ENCODE data around the gene COL20A1.

The COL20A1 gene

GRCh38 chr20:63360850-63361518 lies 68.0 kb downstream of the COL20A1 start, which contains the start of gene CHRNA4:
Gene CHRNA4 (minus strand): TSS chr20:63361349. CDS start chr20:63361165, 184 bp downstream.
- no peak for DNase-seq (ENCODE audit: low read depth in 1 of 2, low spot score in 1 of 2)

DNA sequence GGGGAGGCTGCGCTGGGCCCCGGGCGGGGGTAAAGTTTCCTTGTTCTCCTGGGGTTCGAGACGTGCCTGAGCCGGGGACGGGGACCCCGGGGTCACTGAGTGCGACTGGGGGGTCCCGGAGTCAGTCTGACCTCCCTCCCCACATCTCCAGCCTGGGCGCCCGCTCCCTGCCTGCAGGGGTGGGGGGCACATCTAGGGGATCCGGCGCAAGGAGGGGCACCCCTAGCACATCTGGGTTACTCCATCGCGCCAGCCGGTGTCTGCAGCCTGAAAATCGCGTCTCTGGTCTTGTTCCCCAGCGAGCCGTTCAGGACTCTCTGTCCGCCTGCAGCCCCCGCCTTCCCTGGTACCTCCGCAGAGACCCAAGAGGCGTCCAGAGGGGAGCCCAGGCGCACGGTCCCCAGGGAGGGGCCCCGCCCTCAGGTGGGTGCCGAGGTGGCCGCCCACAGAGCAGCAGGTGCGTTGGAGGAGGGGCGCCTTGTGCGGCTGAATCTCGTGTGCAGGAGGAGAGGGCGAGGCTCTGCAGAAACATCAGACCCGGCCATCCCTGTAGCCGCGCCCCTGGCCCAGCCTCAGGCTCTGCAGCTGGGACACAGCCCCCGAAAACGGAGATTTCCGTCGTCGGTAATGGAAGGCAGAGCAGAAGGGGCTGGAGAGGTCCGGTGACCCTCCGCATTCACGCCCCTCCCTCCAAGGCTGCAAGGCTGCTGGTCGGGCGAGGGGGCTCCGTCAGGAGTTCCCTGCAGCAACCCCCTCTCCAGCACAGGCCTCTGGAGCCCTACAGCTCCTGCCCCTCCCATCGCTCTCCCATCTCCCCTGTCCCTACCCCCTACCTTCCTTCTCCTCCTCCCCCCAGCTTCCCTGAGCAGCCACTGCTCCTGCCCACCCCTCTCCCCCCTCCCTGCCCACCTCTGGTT lies 68.8 kb downstream of the COL20A1 start:
- no peak for DNase-seq (ENCODE audit: low read depth in 1 of 2, low spot score in 1 of 2)

- DNase-seq (ENCODE audit: low read depth in 1 of 2, low spot score in 1 of 2) = no peak
Observed at GRCh38 chr20:63362436-63363009, 69.5 kb downstream of the COL20A1 start.

- DNase-seq (ENCODE audit: low read depth in 1 of 2, low spot score in 1 of 2) = no peak
Observed at GRCh38 chr20:63363013-63363957, 70.3 kb downstream of the COL20A1 start.

DNA sequence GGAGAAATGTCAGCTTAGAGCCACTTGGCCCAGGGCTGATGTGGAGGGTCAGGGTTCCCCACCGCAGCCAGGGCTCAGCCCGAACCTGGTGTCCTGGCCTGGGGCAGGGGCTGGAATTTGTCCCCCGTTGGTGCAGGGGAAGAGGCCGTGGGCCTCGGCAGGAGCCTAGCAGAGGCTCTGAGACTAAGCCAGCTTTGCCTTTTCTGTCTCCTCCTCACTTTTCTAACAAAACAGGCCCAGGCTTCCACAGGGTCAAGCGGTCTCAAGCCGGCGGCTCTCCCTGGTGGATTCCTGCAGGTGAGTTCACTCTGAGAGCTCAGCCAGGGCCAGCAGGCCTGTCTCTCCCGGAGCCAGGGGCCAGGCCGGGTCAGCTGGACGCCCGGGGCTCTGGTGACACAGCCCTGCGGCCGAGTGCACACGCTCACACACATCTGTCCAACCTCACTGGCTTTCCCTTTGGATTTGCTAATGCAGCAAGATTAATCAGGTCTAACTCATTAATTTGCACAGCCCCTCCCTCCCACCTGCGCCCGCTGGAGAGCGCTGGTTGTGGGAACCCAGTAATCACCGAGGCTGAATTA lies 71.1 kb downstream of the COL20A1 start:
- no peak for DNase-seq (ENCODE audit: low read depth in 1 of 2, low spot score in 1 of 2)

DNA sequence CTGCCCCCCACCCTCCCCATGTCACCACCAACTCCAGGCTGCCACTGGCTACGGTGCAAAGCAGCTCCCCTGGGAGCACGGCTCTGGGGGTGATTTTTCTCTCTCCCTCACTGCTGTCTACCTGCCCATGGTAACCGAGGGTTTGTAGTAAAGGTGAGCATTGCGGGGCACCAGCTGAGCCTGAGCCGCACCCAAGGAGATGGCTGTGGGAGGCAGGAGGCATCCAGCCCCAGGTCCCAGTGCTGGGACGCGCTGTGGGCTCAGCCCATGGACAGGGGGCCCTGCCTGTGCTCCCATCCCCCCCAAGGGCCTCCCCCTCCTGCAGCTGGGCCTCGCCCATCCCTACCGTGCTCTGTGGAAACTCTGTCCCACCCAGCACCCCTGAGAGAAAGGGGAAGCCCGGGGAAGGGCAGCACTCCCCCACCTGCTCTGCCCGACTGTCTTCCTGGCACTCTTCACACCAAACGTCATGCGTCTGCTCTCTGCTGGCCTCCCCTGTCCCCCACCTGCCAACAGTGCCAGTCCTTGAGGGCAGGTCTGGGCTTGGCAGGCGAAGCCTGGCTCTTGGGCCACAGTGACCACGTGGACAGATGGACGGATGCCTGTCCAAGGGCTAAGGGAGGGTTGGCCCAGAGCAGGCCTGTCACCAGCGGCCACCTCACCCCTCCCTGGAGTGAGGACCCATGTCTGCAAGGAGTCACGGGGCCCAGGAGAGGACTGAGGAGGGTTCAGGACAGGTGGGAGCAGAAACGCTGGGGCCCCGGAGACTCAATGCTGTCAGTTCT lies 72.0 kb downstream of the COL20A1 start:
- DNase-seq (ENCODE audit: low read depth in 1 of 2, low spot score in 1 of 2) = no peak

DNA sequence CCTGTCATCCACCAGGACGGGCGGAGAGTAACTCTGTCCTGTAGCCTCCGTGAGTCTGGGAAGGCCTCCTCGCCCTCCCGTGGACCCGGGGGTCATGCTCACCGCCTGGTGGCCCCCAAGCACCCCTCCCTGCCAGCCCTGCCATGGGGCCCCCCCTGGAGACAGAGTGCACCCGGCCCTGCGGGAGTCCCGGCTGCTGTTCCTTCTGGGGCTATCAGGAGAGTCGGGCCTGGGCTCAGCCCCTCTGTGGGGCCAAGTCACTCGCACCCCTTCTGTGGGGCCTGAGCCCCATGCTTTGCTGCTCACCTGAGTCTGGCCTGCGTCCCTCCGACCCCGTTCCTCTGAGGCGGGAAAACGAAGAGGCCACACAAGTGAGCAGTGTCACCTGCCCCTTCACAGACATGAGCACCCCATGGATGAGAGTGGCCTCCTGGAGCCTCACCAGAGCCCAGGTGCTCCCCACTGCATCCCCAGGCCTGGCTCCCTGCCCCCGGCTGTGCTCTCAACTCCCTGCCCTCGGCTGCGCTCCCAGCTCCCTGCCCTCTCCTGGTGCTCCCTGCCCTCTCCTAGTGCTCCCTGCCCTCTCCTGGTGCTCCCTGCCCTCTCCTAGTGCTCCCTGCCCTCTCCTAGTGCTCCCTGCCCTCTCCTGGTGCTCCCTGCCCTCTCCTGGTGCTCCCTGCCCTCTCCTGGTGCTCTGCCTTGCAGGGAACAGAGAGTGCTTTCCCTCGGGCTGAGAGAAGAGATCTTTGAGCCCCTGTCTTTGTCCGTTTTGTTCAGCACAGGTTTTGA lies 72.8 kb downstream of the COL20A1 start:
- no peak for DNase-seq (ENCODE audit: low read depth in 1 of 2, low spot score in 1 of 2)

- DNase-seq (ENCODE audit: low read depth in 1 of 2, low spot score in 1 of 2) = no peak
Observed at GRCh38 chr20:63366390-63367365, 73.7 kb downstream of the COL20A1 start.

GRCh38 chr20:63367446-63368055 lies 74.6 kb downstream of the COL20A1 start:
- no peak for DNase-seq (ENCODE audit: low read depth in 1 of 2, low spot score in 1 of 2)

- DNase-seq (ENCODE audit: low read depth in 1 of 2, low spot score in 1 of 2) = no peak
Observed at GRCh38 chr20:63368151-63368550, 75.2 kb downstream of the COL20A1 start.

- DNase-seq (ENCODE audit: low read depth in 1 of 2, low spot score in 1 of 2) = no peak
Observed at GRCh38 chr20:63369024-63369530, 76.1 kb downstream of the COL20A1 start.

- no peak for DNase-seq (ENCODE audit: low read depth in 1 of 2, low spot score in 1 of 2)
Observed at GRCh38 chr20:63369724-63370617, 77.0 kb downstream of the COL20A1 start.

DNA sequence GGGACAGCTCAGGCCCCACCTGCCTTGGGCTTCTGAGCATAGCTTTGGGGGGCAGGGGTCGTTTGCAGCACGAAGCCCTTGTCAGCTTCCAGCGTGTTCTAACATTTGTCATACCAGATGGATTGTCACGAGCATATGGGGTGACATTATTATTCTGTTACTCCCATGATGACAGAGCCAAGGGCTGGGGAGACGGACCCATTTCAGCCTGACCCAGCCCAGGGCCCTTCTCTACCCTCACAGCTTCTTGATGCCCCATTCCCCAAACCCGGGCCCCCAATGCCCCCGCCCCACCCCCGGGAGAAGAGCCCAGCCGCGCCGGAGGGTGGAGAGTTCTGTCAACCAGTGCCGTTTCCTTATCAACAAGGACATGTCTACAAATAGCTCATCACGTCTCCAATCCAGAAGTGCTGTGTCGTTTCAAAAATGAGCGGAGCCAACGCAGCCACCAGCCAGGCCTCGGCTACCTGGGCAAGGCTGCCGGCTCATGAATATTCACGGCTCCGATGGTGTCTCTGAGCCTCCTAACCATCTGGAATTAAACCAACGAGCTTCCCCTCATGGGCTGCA lies 77.7 kb downstream of the COL20A1 start:
- no peak for DNase-seq (ENCODE audit: low read depth in 1 of 2, low spot score in 1 of 2)

- no peak for DNase-seq (ENCODE audit: low read depth in 1 of 2, low spot score in 1 of 2)
Observed at GRCh38 chr20:63371291-63371865, 78.4 kb downstream of the COL20A1 start.
